Mucosa of gallbladder (tissue), 1 donor: Measurements from ENCODE around the gene SUCO. TPM values are rescaled to one million over a fixed set of nuclear protein-coding genes. Genes with fewer than 3 reads are reported as not detected.
"Not testable (repeated sequence)": the region's sequence is repeated elsewhere in the genome, so short reads cannot be mapped to it uniquely, and the experiment has no call there.

Experiments
- DNase-seq: peaks from one replicate; pipeline ENCODE4 v3.0.0-alpha.2; 2020; ENCODE audit warnings: low spot score
- total RNA-seq: library from RNA; stranded (reverse); gene quantifications from one replicate; pipeline ENCODE4 v1.2.1, GENCODE V29; 2021
- donor health status: DM: no; HTN: no; CAD: no.

SUCO gene
- total RNA-seq, 1 donor from 2014 or later = 38.1 TPM

- no peak for DNase-seq
These were observed 76.6 kb downstream of the SUCO start for GRCh38 chr1:172609528-172609927.

DNA sequence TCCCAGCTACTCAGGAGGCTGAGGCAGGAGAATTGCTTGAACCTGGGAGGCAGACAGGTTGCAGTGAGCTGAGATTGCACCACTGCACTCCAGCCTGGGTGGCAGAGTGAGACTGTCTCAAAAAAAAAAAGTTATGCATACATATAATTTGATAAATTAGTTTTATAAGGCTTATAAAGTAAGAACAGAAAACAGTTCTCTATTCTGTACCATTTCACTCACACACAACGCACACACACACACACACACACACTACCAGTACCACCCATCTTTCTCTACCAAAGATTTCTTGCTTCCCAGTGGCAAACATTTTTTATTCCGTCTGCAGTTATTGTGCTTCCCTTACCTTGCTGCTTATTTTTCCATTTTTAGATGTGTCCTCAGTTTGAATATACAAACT lies 79.5 kb downstream of the SUCO start:
- no peak for DNase-seq

DNA sequence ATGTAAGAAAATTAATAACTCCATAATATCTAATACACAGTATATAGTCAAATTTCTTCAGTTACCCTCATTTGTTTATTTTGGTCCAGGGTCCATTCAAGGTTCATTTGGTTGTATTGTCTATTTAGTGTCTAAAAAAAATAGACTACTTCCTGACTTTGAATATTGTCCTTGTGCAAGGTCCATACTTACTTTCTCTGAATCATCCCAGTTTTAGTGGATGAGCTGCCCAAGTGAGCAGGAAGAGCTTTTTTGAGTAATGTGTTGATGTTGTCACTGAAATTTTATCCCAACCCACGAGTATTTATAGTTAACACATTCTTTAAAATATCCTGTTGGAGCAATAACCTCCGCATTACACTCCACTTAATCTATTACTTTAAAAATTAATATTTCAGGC lies 80.3 kb downstream of the SUCO start:
- no peak for DNase-seq

- DNase-seq = no peak
These were observed 83.2 kb downstream of the SUCO start for GRCh38 chr1:172616195-172616594.

GRCh38 chr1:172616636-172617035 lies 83.7 kb downstream of the SUCO start:
- DNase-seq = no peak

DNA sequence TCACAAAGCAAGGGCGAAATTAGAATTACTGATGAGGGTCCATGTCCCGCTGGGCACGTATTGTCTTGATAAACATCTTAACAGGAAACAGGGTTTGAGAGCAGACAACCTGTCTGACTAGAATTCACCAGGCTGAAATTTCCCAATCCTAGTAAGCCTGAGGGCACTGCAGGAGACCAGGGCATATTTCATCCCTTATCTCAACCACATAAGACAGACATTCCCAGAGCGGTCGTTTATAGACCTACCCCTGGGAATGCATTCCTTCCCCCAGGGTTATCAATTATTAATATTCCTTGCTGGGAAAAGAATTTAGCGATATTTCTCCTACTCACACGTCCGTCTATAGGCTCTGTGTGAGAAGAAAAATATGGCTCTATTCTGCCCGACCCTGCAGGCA lies 87.7 kb downstream of the SUCO start:
- not testable (repeated sequence) for DNase-seq

- DNase-seq = no peak
These were observed 89.6 kb downstream of the SUCO start for GRCh38 chr1:172622541-172622940.

DNA sequence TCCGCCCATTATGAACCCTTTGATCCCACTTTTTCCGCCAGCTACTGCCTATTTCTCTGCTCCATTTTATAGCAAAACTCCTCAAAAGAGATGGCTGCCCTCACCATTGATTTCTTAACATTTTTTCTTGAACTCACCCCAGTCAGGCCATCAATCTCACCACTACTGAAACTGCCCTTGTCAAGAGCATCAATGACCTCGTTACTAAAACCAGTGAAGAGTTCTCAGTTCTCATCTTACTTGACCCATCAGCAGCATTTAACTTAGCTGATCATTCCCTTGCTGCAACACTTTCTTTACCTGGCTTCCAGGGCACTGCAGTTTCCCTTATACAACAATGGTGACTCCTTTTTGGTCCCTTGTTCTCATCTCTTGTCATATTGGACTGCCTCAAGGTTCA lies 90.8 kb downstream of the SUCO start:
- no peak for DNase-seq

- DNase-seq = no peak
These were observed 93.9 kb downstream of the SUCO start for GRCh38 chr1:172626845-172627244.

GRCh38 chr1:172627702-172628101 lies 94.8 kb downstream of the SUCO start:
- no peak for DNase-seq

DNA sequence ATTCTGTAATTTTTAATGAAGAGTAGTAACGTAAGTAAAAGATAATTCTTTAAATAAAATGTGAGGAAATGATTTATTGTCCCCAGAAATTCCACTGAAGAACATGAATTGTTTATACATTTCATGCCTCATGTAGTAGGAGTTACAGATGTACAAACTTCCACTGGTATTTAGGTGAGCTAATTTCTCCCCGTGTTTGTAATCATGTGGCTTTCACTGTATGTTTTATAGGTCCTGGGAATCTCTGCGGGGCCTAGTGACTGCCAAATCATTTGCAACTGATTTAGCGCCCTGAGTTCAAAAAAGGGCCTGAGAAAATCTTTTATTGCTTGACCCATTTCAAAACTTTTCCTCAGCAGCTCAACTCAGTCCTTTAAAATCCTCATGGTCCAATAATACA lies 95.5 kb downstream of the SUCO start:
- no peak for DNase-seq

DNA sequence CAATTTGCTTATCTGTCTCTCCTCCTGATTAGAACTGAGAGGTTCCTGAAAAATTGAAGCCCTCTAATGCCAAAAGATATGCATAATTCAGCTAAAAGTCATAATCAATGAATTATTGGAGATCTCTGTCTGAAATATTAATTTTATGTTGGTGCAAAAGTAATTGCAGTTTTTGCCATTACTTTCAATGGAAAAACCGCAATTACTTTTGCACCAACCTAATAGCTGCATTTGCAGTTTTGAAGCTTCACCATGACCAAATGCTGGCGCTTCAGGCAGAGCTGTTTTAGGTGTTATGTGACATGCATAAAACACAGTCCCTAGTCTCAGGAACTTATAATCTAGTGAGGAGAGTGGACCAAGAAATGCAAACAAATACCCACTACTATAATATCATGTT lies 96.2 kb downstream of the SUCO start:
- DNase-seq = no peak

- no peak for DNase-seq
These were observed 96.7 kb downstream of the SUCO start for GRCh38 chr1:172629638-172630037.

DNA sequence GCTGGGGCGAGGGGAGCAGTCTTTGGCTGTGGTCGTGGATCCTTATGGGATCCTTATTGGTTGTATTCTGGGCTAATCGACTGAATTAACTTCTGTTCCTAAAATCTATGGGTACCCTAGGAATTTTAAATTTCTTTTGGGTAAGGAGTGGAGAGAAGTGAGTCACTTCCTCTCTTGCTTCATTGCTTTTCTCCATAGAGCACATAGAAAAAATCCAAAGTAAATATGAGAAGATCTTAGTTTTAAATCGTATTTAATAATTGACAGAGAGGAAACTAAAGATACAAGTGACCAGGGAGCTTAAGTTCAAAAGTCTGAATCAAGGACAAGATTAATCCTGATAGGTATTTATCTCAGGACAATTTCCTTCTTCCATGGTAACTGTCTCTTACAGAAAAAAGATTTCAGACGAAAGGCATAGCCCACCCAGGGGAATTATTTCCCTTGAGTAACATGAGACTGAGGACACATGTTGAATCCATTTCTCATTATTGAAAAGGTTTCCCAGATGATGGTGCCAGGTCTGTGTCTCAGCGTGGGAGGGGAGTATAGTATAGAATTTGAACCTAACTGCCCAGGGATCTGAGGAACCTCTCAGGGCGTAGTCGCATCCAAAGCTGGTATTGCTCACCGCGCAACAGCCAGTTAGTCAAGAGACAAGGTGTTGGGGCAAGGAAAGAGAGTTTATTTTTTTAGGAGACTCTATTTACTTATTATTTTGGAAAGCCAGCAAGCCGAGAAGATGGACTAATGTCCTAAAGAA lies 97.3 kb downstream of the SUCO start:
- DNase-seq = no peak

- DNase-seq = no peak
These were observed 97.9 kb downstream of the SUCO start for GRCh38 chr1:172630868-172631267.

GRCh38 chr1:172637522-172637921 lies 104.6 kb downstream of the SUCO start:
- no peak for DNase-seq

GRCh38 chr1:172638249-172638648 lies 105.3 kb downstream of the SUCO start:
- no peak for DNase-seq

DNA sequence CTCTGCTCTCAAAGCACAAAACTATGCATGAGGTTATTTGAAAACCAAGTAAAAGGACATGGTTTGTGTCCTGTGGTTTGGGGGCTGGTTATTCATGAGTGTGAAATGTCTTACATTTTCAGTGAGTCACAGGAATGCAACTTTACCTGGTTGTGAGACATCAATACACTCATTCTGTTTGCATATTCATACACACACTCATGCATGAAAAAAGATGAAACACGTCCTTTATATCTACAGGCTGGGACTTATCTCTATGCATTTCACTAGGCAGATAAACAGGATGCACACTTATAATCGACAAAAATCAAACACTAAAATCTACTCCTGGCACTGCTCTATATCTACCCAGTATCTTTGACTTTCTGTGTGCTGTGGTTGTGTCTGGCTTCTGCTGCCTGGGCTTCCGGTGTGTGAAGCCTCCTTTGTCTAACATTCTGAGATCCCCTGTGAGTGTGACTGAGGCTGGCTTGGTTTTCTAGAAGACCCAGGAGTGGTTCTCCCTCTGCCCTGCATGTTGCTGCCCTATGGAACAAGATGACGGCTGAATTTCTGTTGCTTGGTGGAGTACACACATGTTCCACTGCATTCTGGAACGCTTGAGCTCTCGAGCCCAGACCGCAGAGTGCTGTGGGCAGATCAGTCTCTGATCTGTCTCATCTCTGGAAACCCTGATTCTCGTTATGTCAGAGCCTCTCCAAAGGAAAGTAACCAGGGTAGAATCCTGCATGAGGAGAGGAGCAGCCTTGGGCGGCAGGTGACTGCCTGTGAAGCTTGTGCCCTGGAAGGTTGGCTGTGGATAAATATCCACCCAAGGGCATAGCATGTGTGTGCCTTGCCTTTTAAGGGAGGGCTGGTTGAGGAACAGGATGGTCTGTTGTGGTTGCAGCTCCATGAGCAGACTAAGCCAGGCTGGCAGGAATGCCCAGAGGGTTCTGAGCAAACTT lies 106.2 kb downstream of the SUCO start:
- no peak for DNase-seq

- no peak for DNase-seq
These were observed 107.2 kb downstream of the SUCO start for GRCh38 chr1:172640111-172640510.

DNA sequence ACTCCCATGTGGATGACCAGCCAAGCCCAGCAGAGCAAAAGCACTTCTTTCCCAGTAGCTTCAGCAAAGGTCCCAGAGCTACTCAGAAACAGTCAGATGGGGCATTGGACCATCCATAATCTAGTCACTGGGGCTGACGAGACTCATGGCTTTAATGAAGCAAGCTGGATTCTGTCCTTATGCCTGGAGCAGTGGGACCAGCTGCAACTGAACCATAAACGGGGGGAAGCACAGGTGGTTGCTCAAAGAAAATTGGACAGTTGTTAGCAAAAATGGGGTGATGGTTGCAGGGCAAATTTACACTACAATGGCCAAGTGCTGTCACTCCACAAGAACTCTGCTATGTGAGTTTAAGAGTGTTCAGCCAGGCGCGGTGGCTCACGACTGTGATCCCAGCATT lies 108.5 kb downstream of the SUCO start:
- DNase-seq = no peak

DNA sequence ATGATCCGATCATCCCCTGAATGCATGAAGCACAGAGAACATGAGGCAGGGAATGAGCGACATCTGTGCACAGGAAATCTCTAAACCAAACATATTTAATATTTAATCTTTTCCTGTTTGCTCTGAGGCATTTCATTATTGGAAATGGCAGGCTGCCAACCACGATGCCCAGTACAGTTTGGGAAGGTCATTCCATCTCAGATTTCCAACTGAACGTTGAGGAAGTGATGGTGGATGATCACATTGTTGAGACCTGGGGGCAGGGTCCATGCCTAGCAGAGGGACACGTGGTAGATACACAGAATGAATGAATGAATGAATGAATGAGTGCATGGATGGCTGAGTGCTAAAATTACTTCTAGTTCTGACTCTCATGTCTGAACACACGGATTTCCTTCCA lies 110.0 kb downstream of the SUCO start:
- DNase-seq = peak; percentile 81

DNA sequence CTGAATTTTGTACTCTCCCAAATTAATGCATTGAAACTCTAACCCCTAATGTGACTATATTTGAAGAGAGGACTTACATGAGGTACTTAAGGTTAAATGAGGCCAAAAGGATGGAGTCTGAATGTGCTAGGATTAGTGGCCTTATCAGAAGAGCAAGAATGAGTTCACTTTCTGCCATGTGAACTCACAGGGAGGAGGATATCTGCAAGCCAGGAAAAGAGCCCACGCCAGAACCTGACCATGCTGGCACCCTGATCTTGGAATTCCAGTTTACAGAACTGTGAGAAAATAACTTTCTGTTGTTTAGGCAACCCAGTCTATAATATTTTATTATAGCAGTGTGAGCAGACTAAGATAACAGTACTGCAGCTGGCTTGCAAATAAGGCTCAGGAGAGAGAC lies 113.7 kb downstream of the SUCO start:
- no peak for DNase-seq

GRCh38 chr1:172647110-172647564 lies 114.2 kb downstream of the SUCO start:
- no peak for DNase-seq
